GM18526 (cell line): ENCODE measurements around the gene MGMT.

ENCODE experiments used
- POLR2A ChIP-seq: IDR thresholded peaks from 3 replicates; pipeline ENCODE4 v1.6.1; 2011; ENCODE audit not compliant: insufficient read length; ENCODE audit errors: extremely low read depth

MGMT gene

GRCh38 chr10:129653428-129653827, 186.4 kb downstream of the MGMT start:
- TF ChIP-seq POLR2A, result no peak

DNA sequence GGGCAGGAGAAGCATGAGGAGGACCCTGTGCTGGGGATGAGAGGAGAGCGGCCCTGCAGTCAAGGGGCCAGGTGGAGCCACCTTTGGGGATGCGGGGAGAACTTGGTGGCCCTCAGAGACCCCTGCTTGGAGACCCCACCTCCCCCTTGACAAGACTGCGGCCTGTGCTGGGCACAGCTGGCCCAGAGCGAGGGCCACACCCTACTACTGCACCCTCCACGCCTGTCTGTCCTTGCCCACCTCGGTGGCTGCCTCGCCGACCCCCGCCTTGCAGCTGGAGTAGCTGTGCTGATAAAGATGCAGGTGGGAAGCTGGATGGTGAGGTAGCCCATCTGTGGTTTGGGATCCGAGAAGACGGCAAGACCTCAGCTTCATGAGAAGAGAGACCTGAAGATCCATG, 186.8 kb downstream of the MGMT start:
- no peak for TF ChIP-seq POLR2A

DNA sequence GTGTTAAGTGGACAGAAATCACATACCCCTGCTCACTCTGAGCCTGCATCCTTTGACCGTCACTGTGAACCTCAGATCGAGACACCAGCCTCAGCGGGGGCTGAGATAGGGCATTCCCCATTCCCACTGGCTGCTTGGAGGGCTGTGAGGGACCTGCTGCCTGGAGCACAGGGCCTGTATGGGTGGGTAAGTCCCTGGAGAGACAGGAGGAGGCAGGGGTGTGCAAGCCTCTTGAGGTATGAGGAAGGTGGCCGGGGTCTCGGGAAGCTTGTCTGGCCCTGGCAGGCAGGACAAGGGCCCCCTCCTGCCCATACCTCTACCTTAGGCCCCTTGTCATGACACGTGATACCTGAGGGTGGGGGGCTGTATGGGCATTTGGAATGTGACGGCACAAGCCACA, 187.4 kb downstream of the MGMT start:
- no peak for TF ChIP-seq POLR2A

GRCh38 chr10:129655007-129655678, 188.1 kb downstream of the MGMT start:
- TF ChIP-seq POLR2A, result no peak

DNA sequence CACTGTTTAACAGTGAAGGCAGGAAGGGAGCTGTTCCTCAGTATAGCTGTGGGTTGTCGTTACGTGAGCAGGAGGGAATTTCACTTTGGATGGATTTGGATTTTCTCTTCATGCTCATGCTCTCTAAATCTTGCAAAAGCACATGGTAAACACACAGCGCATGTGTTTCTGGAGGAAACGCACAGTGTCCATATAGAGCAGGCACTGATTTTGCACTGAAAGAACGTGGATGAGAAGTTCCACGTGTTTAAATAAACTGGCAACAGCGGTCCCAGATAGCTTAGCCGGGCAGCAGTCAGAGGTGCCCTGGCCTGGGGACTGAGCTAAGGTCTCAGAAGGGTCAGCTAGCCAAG, 188.6 kb downstream of the MGMT start:
- TF ChIP-seq POLR2A, result no peak

- TF ChIP-seq POLR2A, result no peak
Observed at GRCh38 chr10:129656642-129657041, 189.6 kb downstream of the MGMT start.

DNA sequence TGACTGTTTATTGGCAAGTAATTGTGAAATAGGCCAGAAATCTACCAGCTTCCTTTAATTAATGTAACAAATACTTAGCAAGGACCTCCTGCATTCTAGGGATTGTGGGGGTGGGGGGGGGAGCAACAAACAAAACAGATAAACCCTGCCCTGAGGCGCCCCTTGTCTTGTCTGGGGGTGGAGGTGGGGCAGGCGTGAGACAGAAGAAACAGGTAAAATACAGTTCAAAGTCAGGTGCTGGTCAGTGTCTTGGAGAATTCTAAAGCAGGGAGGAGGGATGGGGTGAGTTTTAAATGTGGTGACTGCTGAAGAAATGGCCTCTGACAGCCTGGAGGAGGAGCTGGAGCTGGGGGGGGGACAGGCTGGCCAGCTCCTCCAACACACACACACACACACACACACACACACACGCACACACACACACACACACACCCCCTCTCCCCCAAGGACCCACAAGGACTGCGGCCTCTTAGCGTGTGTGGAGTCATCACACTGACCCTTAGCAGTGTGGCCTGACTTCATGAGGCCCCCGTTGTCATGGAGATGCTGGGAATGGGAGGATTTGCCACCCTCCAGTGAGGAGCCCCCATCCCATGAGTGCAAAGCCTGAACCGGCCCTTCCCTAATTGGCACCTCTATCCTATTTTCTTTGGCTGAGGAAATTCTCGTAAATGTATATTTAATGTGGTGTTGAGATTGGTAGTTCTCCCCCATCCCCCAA, 190.4 kb downstream of the MGMT start:
- TF ChIP-seq POLR2A, result no peak

DNA sequence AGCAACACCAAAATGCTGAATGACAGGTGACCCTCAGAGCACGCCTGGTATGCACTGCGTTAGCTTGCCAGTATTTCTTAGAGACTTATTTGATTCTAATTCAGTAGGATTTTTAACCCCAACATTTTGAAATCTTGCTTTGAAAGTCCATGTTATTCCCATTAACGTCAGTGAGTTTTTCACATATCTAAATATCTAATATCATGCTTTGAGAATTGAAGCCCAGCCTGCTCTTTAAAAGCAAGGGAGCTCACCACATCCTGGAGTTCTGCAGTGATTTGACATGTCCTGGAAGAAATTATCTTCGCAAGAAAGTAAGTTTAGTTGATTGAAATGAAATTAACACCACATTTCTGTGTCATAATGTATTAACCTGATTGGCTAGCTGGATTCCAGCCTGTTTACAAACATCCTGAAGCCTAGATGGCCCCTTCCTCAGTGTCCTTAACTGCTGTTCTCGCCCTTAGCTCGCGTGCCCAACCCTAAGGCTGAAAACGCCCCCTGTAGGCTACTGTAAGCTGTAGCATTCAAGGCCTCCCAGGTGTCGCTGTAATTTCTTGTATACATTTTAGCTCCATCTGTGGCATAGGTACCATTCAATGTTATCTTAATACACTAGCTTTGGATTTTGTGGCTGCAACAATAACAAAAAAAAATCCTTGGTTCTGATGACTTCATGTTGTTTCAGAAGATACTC, 191.5 kb downstream of the MGMT start:
- TF ChIP-seq POLR2A, result no peak

DNA sequence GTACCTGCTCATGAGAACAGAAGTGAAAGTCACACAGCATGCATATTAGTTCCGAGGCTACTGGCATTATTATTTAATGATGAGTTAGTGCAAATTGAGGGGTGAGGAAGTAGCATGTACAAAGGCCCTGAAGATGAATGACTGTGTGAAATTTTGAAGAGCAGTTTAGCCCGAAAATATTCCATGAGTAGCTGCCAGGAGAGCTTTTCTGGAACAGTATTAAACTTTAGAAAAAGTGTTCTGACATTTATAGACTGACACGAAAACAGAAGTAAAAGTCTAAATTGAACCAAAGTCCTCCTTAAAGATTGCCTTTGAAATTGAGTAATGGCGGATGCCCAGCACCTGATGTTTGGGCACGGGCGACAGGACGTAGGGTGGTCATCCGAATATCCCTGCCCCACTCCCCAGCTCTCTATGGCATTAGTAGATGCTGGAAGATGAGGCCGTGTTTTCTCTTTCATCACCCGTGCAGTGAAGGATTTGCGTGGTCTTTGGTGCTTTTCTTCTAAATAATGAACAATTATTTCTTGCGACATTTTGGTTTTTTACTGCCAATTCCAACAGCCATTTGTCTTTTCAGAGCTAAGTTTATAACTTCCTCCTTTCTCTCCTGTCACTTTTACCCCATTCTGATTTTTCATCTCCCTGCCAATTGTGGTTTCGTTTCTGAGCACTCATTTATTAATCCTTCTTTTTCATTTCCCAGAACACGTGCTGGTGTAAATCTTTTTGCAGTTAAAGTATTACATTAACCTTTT, 192.6 kb downstream of the MGMT start:
- TF ChIP-seq POLR2A, result no peak

DNA sequence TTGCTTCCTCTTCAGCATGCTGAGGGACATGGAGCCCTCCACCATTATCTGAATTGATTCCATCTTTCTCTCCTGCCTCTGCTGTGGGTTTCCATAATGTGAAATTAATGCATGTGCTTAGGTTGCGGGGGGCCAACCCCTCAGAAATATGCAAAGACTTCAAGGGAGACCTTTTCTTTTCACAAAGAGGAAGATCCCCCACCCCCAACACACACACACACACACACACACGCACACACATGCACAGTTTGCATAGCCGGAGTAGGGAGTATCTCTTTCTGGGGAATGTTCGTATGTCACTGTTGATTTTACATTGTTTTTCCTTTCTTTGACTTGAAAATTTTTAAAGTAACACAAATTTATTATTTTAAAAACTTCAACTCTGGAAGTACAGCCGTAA, 193.5 kb downstream of the MGMT start:
- no peak for TF ChIP-seq POLR2A

DNA sequence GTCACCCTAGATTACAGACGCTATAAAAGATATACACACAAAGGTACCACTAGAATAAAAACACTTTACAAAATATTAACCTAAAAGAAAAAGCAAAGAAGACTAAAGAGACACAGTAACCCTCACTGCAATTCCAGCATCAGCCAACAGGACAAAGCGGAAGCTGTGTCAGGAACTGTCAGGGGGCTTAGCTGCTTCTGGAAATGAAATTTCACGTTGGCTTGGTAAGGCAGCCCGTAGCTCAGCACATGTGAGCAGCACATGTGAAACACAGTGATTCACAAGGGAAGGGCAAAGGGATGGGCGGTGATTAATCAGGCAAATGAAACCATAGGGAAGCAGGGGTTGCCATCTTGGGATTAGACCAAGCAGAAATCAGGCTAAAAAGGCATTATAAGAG, 195.4 kb downstream of the MGMT start:
- TF ChIP-seq POLR2A, result no peak

- no peak for TF ChIP-seq POLR2A
Observed at GRCh38 chr10:129670124-129670523, 203.1 kb downstream of the MGMT start.

- TF ChIP-seq POLR2A, result no peak
Observed at GRCh38 chr10:129673292-129673691, 206.3 kb downstream of the MGMT start.

DNA sequence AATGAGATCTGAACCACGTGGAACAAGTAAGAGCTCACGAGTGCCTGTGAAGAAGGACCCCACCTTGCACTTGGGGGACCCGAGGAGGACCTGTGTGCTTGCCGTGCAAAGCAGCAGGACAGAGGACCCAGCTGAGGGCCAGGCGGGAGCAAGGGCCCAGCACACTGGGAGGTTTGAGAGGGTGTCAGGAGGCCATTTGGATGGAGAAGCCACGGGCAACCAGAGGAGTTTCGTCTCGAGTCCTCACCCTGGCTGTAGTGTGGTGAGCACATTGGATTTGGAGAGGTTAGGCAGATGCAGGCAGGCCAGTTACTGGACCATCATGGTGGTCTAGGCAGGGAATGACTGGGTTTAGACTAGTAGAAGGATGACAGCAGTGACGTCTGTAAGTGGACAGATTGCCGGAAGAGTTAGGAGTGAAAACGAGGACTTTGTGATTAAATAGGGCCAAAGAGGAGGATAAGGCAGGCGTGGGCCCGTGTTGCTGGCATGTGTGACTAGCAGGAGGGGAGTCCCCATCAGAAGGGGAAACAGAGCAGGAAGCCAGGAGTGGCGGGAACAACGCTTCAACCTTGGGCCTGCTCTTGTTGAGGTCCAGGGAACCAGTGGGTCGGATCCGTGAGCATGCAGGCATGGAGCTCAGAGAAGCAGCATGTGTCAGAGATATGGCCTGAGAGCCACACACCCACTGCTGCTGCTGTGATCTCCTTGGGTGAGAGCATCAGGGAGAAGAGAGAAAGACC, 208.2 kb downstream of the MGMT start:
- no peak for TF ChIP-seq POLR2A

GRCh38 chr10:129676014-129676413, 209.0 kb downstream of the MGMT start:
- no peak for TF ChIP-seq POLR2A
